GM04503 (cell line): ENCODE measurements around the gene PML.
"Not testable (repeated sequence)": the region's sequence is repeated elsewhere in the genome, so short reads cannot be mapped to it uniquely, and the experiment has no call there.

Experiments
- DNase-seq: peaks from one replicate; pipeline ENCODE4 v3.0.0-alpha.2; 2012; ENCODE audit warnings: low read depth

PML gene

GRCh38 chr15:74040109-74040850 is 45.8 kb downstream of the PML start:
- DNase-seq = peak; percentile 94

- no peak for DNase-seq
These were observed 46.8 kb downstream of the PML start for GRCh38 chr15:74041311-74041756.

GRCh38 chr15:74041777-74042435 is 47.4 kb downstream of the PML start:
- no peak for DNase-seq

GRCh38 chr15:74042603-74043424 is 48.3 kb downstream of the PML start:
- DNase-seq = no peak

GRCh38 chr15:74043425-74044266 is 49.1 kb downstream of the PML start:
- DNase-seq = no peak

GRCh38 chr15:74044267-74045110 is 50.0 kb downstream of the PML start:
- no peak for DNase-seq

- no peak for DNase-seq
These were observed 50.7 kb downstream of the PML start for GRCh38 chr15:74045184-74045583.

- DNase-seq = no peak
These were observed 51.2 kb downstream of the PML start for GRCh38 chr15:74045636-74046274.

- DNase-seq = no peak
These were observed 51.8 kb downstream of the PML start for GRCh38 chr15:74046275-74046674.

GRCh38 chr15:74050127-74050526 is 55.6 kb downstream of the PML start:
- no peak for DNase-seq

GRCh38 chr15:74050556-74051234 is 56.2 kb downstream of the PML start:
- no peak for DNase-seq

GRCh38 chr15:74052271-74053260 is 58.0 kb downstream of the PML start:
- DNase-seq = not testable (repeated sequence)

GRCh38 chr15:74053517-74053916 is 59.0 kb downstream of the PML start:
- DNase-seq = no peak

GRCh38 chr15:74053941-74054529 is 59.5 kb downstream of the PML start:
- DNase-seq = no peak

GRCh38 chr15:74055804-74056203 is 61.3 kb downstream of the PML start:
- DNase-seq = no peak

- DNase-seq = not testable (repeated sequence)
These were observed 61.8 kb downstream of the PML start for GRCh38 chr15:74056330-74056729.

GRCh38 chr15:74059050-74059833 is 64.7 kb downstream of the PML start:
- DNase-seq = not testable (repeated sequence)
